Transverse colon (tissue), 4 donors: ENCODE results near the gene KRT7. TPM values are rescaled to one million over a fixed set of nuclear protein-coding genes. Genes with fewer than 3 reads are reported as not detected.

ENCODE experiments used
- DNase-seq: peaks from one replicate; pipeline ENCODE4 v3.0.0-alpha.2; 2019
- H3K27ac ChIP-seq, 4 donors: fragments of 200-600 bp; sonication (generic); 2 replicates each; pipeline ENCODE4 v1.5.1; 2016 to 2018; ENCODE audit warnings: inconsistent platforms in 4 of 4
- H3K27me3 ChIP-seq: fragments of 200-600 bp; sonication (generic); 2 replicates; pipeline ENCODE4 v1.5.1; 2017; ENCODE audit warnings: inconsistent platforms
- H3K36me3 ChIP-seq, 4 donors: fragments of 200-600 bp; sonication (generic); 2 replicates each; pipeline ENCODE4 v1.5.1; 2017 to 2019; ENCODE audit warnings: inconsistent platforms in 4 of 4
- H3K4me1 ChIP-seq, 4 donors: fragments of 200-600 bp; sonication (generic); 2 replicates each; pipeline ENCODE4 v1.5.1; 2017 to 2020; ENCODE audit warnings: inconsistent platforms in 4 of 4
- H3K4me3 ChIP-seq, 4 donors: fragments of 200-600 bp; sonication (generic); 1 replicate in 1 of 4; 2 replicates in 3 of 4; pipeline versions ENCODE4 v1.5.1 to v1.6.1; 2017 to 2019; ENCODE audit warnings: inconsistent platforms in 4 of 4
- H3K9me3 ChIP-seq, 2 donors: fragments of 200-600 bp; sonication (generic); 2 replicates each; pipeline ENCODE4 v1.5.1; 2017 to 2019; ENCODE audit warnings: inconsistent platforms in 2 of 2
- EP300 ChIP-seq: sonication (generic); formaldehyde crosslinking; IDR thresholded peaks from one replicate; pipeline ENCODE4 v1.6.1; 2017; ENCODE audit warnings: antibody characterized with exemption, low read depth
- POLR2A ChIP-seq: fragments of 450-650 bp; IDR thresholded peaks from one replicate; pipeline ENCODE4 v1.6.1; 2016; ENCODE audit warnings: antibody characterized with exemption, mild to moderate bottlenecking, moderate library complexity
- POLR2AphosphoS5 ChIP-seq, 3 donors: sonication (generic); formaldehyde crosslinking; IDR thresholded peaks; one replicate each; pipeline ENCODE4 v1.6.1; 2016; ENCODE audit warnings: antibody characterized with exemption in 3 of 3
- WGBS, 2 donors: methylation state at CpG; one replicate each; pipeline ENCODE4 v1.1.5; 2018; ENCODE audit warnings: low coverage in 1 of 2; 5-methylcytosine and 5-hydroxymethylcytosine counted together
- in situ Hi-C, 4 donors: fragments of 200-750 bp; cut with MboI; loops; one replicate each; pipeline versions ENCODE4 v1.15.0 to v1.15.1; 2017; ENCODE audit warnings: low sequenced_read_pairs in 3 of 4, low pct_ligation_motif_present in 1 of 4, low pct_unique_long_range_greater_than_20kb in 1 of 4
- intact Hi-C: fragments of 100-400 bp; cut with DNase I; formaldehyde crosslinking; loops from one replicate; pipeline ENCODE4 v1.15.1; 2023; ENCODE audit warnings: low total_unique reads
- total RNA-seq, 4 donors: library from RNA; depleted of rRNA; stranded (reverse); fragments of >200 nt; gene quantifications; one replicate each; pipeline ENCODE4 v1.1.0, GENCODE V29; 2016
- TF ChIP-seq, protein P1 (sequence below), 5 experiments: fragments of 200-600 bp in 3 of 5; fragments of 450-650 bp in 2 of 5; sonication (generic) in 3 of 5; IDR thresholded peaks; 1 replicate in 2 of 5; 2 replicates in 3 of 5; pipeline ENCODE4 v1.5.1; 2016 to 2017; ENCODE audit warnings: antibody characterized with exemption in 5 of 5, inconsistent platforms in 3 of 5, mild to moderate bottlenecking in 2 of 5, moderate library complexity in 1 of 5

The KRT7 gene
- total RNA-seq, 4 donors from 2014 or later = 0.75 to 1.6 (median 0.95) TPM; not detected in 1

- H3K27ac ChIP-seq = no peak overlapping the region
- H3K36me3 ChIP-seq = no peaks in the 10 kb centered on the region
- H3K4me1 ChIP-seq = no peaks in the 10 kb centered on the region
- no peaks in the 10 kb centered on the region for H3K9me3 ChIP-seq
- TF ChIP-seq, protein P1, sequence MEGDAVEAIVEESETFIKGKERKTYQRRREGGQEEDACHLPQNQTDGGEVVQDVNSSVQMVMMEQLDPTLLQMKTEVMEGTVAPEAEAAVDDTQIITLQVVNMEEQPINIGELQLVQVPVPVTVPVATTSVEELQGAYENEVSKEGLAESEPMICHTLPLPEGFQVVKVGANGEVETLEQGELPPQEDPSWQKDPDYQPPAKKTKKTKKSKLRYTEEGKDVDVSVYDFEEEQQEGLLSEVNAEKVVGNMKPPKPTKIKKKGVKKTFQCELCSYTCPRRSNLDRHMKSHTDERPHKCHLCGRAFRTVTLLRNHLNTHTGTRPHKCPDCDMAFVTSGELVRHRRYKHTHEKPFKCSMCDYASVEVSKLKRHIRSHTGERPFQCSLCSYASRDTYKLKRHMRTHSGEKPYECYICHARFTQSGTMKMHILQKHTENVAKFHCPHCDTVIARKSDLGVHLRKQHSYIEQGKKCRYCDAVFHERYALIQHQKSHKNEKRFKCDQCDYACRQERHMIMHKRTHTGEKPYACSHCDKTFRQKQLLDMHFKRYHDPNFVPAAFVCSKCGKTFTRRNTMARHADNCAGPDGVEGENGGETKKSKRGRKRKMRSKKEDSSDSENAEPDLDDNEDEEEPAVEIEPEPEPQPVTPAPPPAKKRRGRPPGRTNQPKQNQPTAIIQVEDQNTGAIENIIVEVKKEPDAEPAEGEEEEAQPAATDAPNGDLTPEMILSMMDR (IDR thresholded peaks at IDR 0.05) = no peak
- TF ChIP-seq EP300 (no peak), POLR2A (no peak), POLR2AphosphoS5 (IDR thresholded peaks at IDR 0.05) (no peak)
- DNase-seq = no peak
- H3K4me3 ChIP-seq = no peak overlapping the region
- intact Hi-C loops = no loop called here
- H3K27me3 ChIP-seq = peaks cover 5% of the 10 kb centered on the region
- in situ Hi-C loops = no loop called here
- WGBS, 2 donors = 79% methylated on average over 3 of the region's 3 CpGs; no CpG with 5 or more reads in 1 of the 2 donors
These were observed 34.2 kb downstream of the KRT7 start for GRCh38 chr12:52267266-52267665.

GRCh38 chr12:52267699-52268098 is 34.7 kb downstream of the KRT7 start:
- in situ Hi-C loops = no loop called here
- DNase-seq = no peak
- Histone ChIP-seq H3K4me1 (no peaks in the 10 kb centered on the region), H3K27me3 (peaks cover 5% of the 10 kb centered on the region), H3K36me3 (no peaks in the 10 kb centered on the region), H3K9me3 (no peaks in the 10 kb centered on the region), H3K27ac (no peak overlapping the region), H3K4me3 (no peak overlapping the region)
- TF ChIP-seq POLR2A (no peak), EP300 (no peak), POLR2AphosphoS5 (IDR thresholded peaks at IDR 0.05) (no peak)
- TF ChIP-seq, protein P1 (IDR thresholded peaks at IDR 0.05) = no peak
- 61 to 80% methylated on average over 2 to 3 of the region's 3 CpGs for WGBS, 2 donors
- intact Hi-C loops = no loop called here

GRCh38 chr12:52268212-52268611 is 35.2 kb downstream of the KRT7 start:
- intact Hi-C loops = no loop called here
- no peaks in the 10 kb centered on the region for H3K9me3 ChIP-seq
- no peak for DNase-seq
- H3K27ac ChIP-seq = no peak overlapping the region
- TF ChIP-seq POLR2A (no peak), EP300 (no peak), POLR2AphosphoS5 (IDR thresholded peaks at IDR 0.05) (no peak)
- TF ChIP-seq, protein P1 (IDR thresholded peaks at IDR 0.05) = no peak
- no peak overlapping the region for H3K4me3 ChIP-seq
- in situ Hi-C loops = no loop called here
- H3K36me3 ChIP-seq = no peaks in the 10 kb centered on the region
- 79 to 83% methylated on average over 1 to 2 of the region's 2 CpGs for WGBS, 2 donors
- H3K4me1 ChIP-seq = no peaks in the 10 kb centered on the region
- peaks cover 5% of the 10 kb centered on the region for H3K27me3 ChIP-seq

DNA sequence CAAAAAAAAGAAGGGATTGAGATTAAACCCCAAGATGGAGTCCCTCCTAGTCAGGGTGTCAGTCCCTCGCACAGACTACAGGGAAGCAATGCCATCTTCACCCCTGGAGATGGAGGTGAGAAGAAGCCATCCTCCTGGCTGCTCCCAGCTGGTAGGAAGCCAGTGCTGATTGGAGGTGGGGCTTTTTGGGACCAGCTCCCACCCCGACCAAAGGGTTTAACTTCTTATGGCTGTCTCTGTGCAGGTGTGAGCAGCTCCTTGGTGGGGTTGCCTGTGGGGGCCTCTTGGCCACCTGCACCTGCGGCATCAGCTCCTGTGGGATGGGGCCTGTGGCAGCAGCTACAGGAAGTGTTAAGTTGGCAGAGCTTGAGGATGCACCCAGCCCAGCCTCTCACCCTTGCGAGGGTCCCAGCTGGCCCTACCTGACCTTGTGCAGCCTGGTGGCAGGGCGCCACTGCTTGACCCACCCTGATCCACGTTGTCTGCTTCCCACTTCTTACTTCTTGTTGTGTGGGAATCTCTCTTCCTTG is 37.6 kb downstream of the KRT7 start:
- H3K9me3 ChIP-seq = no peaks in the 10 kb centered on the region
- in situ Hi-C loops = no loop called here
- TF ChIP-seq POLR2AphosphoS5 (IDR thresholded peaks at IDR 0.05) (no peak), EP300 (no peak), POLR2A (no peak)
- TF ChIP-seq, protein P1 (IDR thresholded peaks at IDR 0.05) = no peak
- WGBS, 2 donors = 86% methylated on average over 6 of the region's 6 CpGs; no CpG with 5 or more reads in 1 of the 2 donors
- DNase-seq = no peak
- H3K27me3 ChIP-seq = peaks cover 9% of the 10 kb centered on the region
- no peaks in the 10 kb centered on the region for H3K36me3 ChIP-seq
- no peaks in the 10 kb centered on the region for H3K4me1 ChIP-seq
- intact Hi-C loops = loop anchor here (10.0 kb wide), 1 partner anchor 116 kb away; no protein-coding TSS in a partner anchor
- H3K27ac ChIP-seq = no peak overlapping the region
- H3K4me3 ChIP-seq = no peak overlapping the region
